DND-41 (cell line): ENCODE data around the gene CCDC106.

ENCODE experiments used
- EZH2 ChIP-seq: IDR thresholded peaks from 3 replicates; pipeline ENCODE4 v1.6.1; 2012; ENCODE audit warnings: borderline replicate concordance, low read depth, mild to moderate bottlenecking, moderate library complexity, low read length, inconsistent platforms; ENCODE audit not compliant: severe bottlenecking
- TF ChIP-seq, protein P1 (sequence below): IDR thresholded peaks from 2 replicates; pipeline ENCODE4 v1.5.1; 2012; ENCODE audit warnings: borderline replicate concordance, low read length, moderate library complexity, mild to moderate bottlenecking; ENCODE audit not compliant: poor library complexity, severe bottlenecking; ENCODE audit errors: extremely low read depth

DNA sequence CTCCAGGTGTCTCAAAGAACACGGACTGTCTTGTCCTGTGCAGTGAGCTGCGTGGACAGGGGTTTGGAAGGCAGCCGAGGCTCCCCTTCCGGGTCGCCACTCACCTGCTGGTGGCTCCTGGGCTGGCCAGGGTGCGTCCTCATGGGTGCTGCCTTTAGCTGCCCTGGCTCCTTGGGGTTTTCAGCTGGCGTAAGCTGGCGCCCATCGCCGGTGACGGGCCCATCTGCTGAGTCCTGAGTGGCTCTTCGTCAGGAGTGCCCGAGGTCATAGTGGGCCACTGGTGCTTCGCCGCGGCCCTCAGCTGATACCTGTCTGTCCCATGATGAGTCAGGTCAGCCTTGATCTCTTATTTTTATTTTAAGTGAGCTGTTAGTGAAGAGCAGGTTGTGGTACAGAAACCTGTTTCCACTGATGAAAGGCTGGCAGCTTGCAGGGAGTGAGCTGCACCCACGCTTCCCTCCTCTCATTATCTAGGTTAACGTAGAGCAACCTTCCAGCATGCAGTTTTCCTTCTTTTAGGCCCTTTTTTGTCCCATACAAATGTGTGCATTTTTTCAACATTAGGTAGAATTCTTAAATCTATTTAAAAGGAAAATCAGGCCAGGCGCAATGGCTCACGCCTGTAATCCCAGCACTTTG, 45.4 kb downstream of the CCDC106 start:
- TF ChIP-seq, protein P1, sequence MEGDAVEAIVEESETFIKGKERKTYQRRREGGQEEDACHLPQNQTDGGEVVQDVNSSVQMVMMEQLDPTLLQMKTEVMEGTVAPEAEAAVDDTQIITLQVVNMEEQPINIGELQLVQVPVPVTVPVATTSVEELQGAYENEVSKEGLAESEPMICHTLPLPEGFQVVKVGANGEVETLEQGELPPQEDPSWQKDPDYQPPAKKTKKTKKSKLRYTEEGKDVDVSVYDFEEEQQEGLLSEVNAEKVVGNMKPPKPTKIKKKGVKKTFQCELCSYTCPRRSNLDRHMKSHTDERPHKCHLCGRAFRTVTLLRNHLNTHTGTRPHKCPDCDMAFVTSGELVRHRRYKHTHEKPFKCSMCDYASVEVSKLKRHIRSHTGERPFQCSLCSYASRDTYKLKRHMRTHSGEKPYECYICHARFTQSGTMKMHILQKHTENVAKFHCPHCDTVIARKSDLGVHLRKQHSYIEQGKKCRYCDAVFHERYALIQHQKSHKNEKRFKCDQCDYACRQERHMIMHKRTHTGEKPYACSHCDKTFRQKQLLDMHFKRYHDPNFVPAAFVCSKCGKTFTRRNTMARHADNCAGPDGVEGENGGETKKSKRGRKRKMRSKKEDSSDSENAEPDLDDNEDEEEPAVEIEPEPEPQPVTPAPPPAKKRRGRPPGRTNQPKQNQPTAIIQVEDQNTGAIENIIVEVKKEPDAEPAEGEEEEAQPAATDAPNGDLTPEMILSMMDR: no peak
- TF ChIP-seq EZH2: no peak
